ENCODE measurements around the gene SLCO2A1.

The SLCO2A1 gene

DNA sequence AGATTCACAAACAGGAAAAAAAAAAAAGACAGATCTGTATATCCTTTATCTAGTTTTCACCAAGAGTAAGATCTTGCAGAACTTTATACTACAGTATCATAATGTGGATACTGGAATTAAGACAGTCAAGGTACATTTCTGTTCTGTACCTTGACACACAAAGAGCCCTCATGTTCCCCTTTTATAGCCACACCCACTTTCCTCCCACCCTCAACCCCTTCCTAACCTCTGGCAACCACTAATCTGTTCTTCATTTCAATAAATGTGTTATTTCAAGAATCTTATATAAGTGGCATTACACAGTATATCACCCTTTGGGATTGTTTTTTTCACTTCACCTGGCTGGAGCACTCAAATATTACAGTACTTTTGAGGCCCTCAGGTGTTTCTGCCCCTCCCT lies 130.4 kb downstream of the SLCO2A1 start:
- DNase-seq (ENCODE audit: low read depth in 2 of 2) = no peak

DNA sequence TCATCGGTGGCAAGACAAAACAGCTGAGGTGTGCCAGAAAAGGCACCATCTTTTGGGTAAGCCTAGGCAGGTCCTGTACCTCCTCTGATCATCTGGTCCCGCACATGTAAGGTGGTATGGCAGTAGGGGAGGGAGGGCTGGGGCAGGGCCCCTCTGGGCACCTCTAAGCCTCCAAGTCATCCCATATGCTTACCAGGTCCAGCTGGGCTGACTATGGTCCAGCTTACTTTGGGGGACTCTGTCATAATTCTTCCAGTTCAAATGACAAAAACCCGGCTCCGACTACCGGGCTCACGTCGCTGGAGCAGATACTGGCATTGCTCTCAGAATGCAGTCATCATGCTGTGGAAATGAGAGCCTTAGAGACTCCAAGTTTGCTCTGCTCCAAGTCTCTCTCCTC lies 132.2 kb downstream of the SLCO2A1 start:
- DNase-seq (ENCODE audit: low read depth in 2 of 2) = no peak

DNA sequence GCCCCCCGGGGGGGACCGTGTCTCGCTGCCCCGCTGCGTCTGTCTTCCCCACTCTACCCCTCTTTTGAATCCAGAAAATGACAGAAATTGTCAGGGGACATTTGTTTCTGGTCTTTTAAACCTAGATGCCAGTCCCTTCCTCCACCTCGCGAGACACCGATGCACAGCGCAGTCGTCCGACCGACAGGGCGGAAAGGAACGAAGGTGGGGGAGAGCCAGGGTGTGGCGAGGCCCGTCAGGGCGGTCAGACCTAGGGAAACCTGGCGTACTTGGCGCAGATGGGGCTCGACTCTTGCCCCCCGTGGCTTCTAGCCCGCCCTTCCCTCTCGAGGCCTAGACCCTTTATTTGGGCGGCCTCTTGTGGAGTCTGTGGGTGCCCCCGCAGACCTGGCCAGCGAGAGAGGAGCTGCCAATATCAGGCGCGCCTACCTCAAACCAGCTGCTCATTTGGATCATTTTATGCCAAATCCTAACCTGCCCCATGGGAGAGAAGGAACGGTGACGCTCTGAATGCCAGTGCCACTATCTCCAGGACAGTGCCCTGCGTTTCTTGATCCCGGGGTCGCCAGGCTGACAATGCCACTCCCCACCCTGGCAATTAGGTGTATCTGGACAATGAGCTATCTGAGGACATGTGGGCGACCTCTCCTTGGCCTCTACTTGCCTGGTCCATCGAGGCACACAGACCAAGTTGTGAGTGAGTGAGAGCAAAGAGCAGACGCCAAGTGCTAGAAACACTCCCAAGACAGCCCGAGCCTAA lies 133.5 kb downstream of the SLCO2A1 start:
- DNase-seq (ENCODE audit: low read depth in 2 of 2) = no peak

DNA sequence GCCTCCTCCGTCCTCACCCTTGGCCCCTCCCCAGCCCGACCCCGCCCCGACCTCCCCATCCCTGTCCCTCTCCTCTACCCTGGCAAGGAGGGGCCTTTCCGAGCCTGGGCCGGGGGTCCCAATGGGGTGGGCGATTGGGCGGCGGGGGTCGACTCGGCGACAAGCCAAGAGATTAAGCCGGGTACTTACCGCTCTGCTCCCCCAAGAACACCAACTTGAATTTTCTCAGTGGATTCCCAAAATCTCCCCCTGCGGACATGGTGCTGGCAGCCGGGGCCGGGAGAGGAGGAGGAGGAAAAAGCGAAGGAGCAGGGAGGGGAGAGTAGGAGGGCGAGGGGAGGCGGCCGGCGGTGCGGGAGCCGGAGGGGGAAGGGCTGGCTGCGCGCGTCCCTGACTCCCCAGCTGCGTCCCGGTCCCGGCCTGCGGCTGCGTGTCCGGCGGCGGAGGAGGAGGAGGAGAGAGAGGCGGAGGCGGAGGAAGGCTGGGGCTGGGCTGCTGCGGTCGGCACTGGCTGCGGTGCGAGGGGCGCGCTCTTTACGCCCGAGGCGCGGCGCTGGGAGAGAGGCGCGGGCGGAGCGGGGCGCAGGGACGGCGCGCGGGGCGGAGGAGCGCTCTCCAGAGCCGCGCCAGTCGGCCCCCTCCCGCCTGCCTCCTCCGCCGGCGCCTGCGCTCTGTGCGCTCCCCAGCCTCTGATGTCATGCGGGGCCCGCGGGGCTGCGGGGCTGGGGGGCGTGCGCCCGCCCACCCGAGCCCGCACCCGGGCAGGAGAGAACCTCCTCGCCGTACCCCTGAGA lies 134.3 kb downstream of the SLCO2A1 start, which contains the start of gene RAB6B:
Gene RAB6B (minus strand): TSS at position 675 of the 794 bp plus-strand sequence. CDS start 416 bp downstream, at position 259.
- DNase-seq (ENCODE audit: low read depth in 2 of 2) = no peak

DNA sequence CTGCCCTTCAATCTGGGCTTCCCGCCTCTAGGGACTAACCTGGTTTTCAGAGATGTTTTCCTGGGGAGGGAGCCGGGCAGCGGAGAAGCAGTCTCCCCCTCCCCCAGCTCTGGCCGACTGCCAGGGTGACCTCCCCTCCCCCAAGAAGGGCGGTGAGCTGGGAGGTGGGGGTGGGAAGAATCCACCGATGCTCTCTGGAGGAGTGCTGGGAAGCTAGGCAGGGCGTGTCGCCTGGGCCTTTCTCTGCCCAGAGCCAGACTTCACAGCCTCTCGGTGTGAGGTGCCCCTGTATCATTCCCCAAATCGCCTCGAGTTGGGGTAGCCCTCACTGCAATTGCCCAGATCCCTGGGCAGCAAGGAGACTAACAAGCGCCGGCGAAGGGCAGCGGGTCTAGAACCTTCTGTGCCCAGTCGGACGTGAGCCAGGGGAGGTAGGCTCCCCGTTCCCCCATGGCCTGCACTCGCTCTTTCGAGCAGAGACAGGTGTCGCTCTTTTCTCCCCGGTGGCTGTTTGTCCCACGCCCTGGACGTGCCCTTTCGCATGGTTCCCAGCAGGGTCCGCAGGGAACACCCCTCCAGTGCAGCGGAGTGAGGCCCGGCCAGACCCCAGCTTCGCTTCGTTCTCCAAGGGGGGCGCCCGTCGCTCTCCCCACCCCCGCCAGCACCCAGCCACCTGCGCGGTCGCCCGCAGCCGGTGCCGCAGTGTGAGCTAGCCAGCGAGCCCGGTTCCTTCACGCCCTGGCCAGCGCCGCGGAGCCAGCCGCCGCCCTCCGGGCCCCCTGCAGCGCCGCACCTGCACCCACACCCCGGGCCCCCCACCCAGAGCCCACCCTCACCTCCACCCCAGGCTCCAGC lies 135.1 kb downstream of the SLCO2A1 start:
- no peak for DNase-seq (ENCODE audit: low read depth in 2 of 2)

DNA sequence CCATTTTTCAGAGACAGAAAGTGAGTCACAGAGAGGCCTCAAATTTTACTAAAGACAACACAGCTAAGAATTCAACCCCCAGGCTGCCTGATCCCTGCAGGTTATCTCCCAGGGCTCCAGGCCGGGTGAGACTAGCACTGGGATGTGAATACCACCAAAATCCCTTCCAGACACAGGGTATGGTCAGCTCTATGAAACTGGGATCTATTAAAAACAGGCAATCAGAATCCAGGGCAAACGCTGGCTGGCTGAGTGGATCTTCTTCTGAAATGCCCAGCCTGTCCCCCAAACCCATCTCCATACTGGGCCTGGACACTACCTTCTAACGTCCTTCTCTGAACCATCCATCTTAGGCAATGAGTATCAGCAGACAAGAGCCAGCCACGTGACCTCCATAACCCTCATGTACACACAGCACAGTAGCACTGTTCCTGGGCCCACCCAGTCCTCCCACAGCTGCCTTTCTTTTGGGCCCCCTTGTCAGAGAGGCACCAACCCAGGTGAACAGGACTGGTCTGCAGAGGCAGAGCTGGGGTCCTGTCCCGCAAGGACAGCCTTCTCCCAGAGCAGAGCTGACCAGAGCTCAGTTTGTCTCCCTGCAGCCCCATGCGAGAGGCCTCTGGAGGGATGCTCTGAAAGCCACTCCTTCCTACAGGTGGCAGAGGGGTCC lies 135.9 kb downstream of the SLCO2A1 start:
- no peak for DNase-seq (ENCODE audit: low read depth in 2 of 2)

DNA sequence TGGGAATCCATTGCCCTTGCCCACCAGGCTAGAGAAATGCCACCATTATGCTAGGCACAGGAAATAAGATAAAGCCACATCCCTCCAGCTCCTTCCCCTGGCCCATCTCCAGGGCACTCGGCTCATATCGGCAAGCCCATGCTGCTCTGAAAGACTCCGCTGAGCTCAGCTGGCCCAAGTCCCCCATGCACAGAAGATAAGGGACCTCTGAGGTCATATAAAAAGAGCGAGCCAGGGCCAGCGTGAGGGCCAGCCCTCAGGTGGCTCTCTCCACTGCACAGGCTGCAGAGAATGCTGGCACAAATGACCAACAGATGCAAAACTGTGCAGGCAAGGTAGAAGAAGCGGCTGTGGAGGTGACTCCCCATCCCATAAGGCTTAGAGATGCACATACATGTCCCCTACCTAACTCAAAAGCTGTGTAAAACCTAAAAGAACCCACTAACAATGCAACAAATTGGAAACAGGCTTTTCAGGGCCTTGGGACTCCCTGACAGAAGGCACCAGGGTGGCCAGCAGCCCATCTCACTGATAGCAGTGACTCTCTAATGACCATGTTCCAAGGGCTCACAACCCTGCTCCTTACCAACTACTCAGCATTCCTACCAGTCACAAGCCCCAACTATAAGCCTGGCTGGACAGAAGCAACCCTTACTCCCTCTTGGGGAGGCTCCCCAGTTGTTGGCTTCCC lies 137.0 kb downstream of the SLCO2A1 start:
- DNase-seq (ENCODE audit: low read depth in 2 of 2) = no peak

DNA sequence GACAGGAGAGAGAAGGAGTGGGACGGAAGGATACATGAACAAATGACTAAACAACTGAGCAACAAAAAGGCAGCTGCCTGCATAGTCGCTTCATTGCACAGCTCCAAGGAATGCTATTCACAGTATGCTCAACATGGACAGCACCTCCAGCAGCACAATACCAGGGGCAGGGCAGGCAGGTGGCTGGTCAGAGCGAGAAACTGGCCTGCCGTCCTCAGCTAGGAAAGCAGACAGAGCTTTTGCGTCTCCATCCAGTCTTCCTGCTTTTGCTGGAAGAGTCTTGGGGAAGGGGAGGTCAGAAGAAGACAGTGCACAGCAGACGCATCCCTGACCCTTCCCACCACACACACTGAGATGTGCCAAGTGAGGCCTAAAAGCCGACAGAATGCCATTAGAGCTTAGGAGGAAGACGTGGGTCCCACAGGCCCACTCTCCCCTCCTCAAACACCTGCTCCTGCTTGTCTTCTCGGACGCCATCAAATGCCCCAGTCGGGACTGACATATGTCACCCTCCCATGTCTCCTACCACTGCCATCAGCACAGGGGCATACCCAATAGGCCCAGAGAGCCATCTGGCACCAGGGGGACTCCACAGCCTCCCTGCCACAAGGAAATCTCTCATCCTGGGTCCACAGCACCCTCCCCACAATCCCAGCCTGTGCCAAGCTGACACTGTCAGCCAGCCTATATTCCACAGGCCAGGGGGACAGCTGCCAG lies 137.9 kb downstream of the SLCO2A1 start:
- DNase-seq (ENCODE audit: low read depth in 2 of 2) = no peak

DNA sequence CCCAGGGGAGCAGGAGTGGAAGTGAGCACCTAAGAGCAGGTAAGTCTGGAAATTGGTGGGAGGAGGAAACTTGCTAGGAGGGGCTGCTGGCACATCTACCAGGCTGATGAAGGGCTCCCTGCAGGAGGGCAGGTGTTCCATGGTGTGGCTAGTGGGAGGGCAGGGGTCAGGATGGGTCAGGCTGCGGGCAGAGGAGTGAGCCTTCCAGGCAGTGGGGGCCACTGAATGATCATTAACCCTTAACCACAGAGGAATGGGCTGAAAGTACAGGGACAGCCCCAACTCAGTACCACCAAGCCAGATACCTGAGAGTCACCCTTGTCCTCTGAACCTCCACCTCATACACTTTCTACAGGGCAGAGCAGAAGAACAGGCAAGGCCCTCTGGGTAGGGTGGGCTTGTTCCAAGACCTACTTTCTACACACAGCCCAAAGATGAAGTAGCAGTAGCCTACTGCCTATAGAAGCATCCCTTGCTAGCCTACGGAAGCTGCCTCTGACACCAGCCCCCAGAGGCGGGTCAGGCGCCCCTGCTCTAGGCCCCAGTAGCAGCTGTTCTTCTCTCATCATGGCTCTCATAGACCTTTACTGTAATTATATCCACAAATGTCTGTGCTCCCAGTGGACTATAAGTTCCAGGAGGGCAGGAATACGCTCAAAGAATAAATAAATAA lies 138.6 kb downstream of the SLCO2A1 start:
- no peak for DNase-seq (ENCODE audit: low read depth in 2 of 2)

DNA sequence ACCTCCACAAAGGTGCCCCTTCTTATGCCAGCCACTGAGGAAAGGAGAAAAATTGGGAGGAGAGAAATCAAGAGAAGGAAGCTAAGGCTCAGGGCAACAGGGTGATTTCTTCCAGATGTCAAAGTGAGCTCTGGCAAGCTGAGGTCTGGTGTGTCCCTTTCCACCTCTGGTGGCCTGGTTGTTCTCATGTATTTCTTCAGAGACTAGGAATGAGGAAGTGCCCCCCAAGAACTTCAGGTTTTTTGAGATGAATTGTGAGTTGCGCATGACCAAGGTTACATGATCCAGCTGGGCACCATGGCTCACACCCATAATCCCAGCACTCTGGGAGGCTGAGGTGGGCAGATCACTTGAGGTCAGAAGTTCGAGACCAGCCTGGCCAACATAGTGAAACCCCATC lies 139.7 kb downstream of the SLCO2A1 start:
- DNase-seq (ENCODE audit: low read depth in 2 of 2) = no peak

DNA sequence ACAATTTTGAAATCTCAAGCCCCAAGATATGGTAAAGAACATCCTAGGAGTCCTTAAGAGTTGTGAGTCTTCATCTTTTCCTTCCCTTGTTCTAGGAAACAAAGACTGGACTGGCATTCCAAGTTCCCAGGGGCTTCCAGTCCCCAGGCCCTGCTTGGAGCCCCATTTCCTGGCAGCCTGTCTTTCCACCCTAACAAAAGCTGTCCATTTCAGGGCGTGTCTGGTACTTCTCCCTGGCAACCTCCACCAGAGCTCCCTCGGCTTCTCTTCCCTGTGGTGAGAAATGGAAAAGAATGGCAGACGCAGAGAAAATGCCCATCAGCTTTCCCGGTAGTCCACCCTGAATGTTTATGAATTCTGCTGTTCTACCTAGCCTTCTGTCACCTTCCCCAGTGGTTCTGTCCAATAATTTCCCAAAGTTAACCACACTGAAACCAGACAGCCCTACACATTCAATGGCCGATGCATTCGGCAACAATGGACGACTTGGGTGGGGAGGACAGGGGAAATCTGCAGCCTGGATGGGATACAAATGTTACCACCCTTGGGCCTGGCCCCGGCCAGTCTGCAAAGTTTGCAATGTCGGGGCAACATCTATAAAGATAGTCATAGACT lies 140.9 kb downstream of the SLCO2A1 start:
- DNase-seq (ENCODE audit: low read depth in 2 of 2) = no peak

DNA sequence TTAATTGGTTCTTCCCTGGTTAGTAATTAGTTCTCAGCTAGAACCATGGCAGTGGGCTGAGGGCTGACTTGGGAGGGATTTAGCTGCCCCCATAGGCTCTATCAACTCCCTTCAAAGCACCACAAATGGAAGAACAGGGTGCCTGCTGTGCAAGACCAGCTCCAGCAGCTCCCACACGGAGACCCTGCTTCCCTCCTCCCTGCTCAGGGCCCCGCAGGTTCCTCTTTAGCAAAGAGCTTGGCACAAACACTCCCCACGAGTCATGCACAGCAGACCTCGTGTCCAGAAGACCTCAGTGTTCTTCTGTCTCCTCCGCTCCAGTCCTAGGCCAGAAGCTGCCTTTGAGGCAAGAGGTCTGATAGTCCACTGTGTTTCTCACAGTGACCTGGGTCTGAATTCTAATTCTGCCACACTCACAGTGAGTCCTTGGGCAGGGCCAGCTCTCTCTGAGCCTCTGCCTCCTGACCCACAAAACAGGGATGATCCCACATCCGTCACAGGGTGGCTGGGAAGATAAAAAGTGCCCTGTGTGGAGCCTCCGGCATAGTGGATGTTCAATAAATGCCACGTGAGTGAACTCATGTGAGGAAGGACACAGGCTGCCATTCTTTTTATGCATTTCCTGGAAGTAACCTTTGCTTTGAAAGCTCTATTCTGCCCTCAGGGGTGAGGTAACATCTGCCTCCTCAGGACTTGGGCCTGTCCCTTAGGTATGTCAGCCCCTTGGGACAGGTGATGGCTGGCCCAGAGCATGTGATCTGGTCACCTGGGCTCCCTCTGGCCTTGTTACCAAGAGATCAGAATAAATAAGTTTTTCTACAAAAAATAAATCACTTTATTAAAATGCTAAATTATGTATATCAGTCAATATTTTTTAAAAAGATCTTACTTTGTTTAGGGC lies 141.7 kb downstream of the SLCO2A1 start:
- no peak for DNase-seq (ENCODE audit: low read depth in 2 of 2)

DNA sequence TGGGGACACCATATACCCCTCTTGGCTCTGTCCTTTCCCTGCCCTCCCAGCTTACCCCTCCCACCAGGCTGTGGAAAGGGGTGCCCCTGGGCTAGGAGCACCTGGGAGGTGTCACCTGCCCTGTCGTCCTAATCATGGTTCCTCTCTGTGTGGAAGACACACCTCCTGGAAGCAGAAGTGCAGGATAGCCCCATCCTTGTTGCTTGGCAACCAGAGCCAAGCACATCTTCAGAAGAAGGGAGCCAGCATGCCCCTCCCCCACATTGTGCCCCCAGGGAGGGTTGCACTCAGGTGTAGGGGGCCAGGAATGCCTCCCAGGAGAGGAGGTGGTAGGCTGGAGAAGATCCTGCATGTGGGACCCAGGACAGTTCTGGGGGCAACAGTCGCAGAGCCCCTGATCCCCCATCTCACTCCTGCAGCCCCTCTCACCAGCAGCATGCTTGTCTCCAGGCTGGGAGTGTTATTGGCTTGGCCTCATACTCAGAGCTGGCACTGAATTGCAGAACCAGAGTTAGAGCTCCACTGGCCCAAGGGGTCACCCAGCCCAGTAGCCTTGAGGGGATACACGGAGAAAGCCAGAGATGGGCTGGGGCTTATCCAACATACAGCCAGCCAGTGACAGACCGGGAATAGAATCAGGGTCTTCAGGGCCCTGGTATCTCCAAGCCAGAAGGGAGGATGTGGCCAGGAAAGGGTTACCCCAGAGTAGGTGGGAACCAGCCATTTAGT lies 142.5 kb downstream of the SLCO2A1 start:
- DNase-seq (ENCODE audit: low read depth in 2 of 2) = no peak

DNA sequence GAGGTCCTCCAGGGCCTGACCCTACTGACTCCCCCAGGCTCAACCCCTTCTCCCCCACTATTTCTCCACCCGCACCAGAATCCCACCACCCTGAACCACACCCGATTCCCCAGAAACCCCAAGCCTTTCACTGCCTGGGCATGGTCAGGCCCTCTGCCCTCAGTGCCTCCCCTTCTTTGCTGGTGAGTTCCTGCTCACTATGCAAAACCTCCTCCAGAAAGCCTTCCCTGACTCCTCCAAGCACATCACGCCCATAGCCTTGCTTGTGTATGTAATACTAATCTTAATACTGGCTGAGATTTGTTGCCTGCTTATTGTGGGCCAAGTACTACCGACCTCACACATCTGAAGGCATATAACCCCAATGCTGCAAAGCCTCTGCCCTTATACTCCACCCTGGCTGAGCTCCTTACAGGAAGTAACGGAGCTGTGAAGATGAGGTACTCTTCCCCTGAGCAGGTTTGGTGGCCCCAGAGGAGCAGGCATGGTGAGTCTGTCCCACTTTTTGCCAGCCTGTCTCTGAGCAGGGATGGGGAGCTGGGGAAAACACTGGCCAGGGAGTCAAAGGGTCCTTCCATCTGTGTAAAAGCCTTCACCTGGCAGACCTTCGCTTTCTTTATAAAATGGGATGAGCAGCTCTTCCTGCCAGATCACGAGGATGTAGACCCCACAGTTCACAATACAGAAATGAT lies 143.5 kb downstream of the SLCO2A1 start:
- DNase-seq (ENCODE audit: low read depth in 2 of 2) = no peak

DNA sequence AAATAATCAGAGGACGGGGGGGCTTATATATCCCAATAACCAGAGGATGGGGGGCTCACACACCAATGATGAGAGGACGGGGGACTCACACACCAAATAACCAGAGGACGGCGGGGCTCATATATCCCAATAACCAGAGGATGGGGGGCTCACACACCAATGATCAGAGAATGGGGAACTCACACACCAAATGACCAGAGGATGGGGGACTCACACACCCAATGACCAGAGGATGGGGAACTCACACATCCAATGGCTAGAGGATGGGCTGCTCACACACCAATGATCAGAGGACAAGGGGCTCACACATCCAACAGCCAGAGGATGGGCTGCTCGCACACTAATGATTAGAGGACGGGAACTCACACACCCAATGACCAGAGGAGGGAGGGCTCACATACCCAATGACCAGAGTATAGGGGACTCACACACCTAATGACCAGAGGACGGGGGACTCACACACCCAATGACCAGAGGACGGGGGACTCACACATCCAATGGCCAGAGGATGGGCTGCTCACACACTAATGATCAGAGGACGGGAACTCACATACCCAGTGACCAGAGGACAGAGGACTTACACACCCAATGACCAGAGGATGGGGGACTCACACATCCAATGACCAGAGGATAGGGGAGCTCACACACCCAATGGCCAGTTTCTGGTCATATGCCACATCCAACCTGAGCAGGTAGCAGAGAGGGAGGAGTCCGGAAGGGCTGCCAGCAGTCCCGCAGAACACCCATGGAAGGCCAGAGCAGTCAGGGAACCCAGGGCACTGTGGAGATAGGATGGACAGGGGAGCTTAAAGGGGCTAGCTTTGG lies 144.6 kb downstream of the SLCO2A1 start:
- no peak for DNase-seq (ENCODE audit: low read depth in 2 of 2)
